Colonic mucosa (tissue), 4 donors: ENCODE data around the gene CAVIN1. TPM values are rescaled to one million over a fixed set of nuclear protein-coding genes. Genes with fewer than 3 reads are reported as not detected.
A peak's percentile ranks its signal among the peaks of the same experiment; 100 is the strongest.

ENCODE experiments used
- DNase-seq: peaks from one replicate; pipeline ENCODE4 v3.0.0-alpha.2; 2020
- H3K27ac ChIP-seq: fragments of 200-600 bp; one replicate; pipeline ENCODE4 v1.8.0; 2021
- H3K27me3 ChIP-seq: fragments of 200-600 bp; one replicate; pipeline ENCODE4 v1.8.0; 2021
- H3K36me3 ChIP-seq: fragments of 200-600 bp; one replicate; pipeline ENCODE4 v1.8.0; 2021
- H3K4me1 ChIP-seq: fragments of 200-600 bp; one replicate; pipeline ENCODE4 v1.8.0; 2021; ENCODE audit warnings: mild to moderate bottlenecking
- H3K4me3 ChIP-seq: fragments of 200-600 bp; one replicate; pipeline ENCODE4 v1.8.0; 2021
- H3K9ac ChIP-seq, 2 donors: one replicate each; pipeline ENCODE4 v1.7.0; 2013; ENCODE audit warnings: control low read depth in 2 of 2, low read depth in 2 of 2, low read length in 2 of 2
- H3K9me3 ChIP-seq: fragments of 200-600 bp; one replicate; pipeline ENCODE4 v1.8.0; 2021
- intact Hi-C: fragments of 100-400 bp; cut with DNase I; formaldehyde crosslinking; loops from one replicate; pipeline ENCODE4 v1.14.1; 2022
- total RNA-seq, 2 donors: library from RNA; stranded (reverse); fragmentation: NEBNext Ultra II Directional in 1 of 2; extraction: Animal tissue kit (Norgen Biotek cat#: 25700) in 1 of 2; gene quantifications; one replicate each; pipeline ENCODE4 v1.2.1, GENCODE V29; 2021
- TF ChIP-seq, protein P1 (sequence below): fragments of 200-600 bp; IDR thresholded peaks from one replicate; pipeline ENCODE4 v1.8.0; 2022; ENCODE audit warnings: antibody characterized with exemption, mild to moderate bottlenecking
- donor health status: healthy.
- donor health status: DM: no; HTN: no; CAD: no.
- donor health status: DM: no; HTN: no; CAD: no.

CAVIN1 gene
- total RNA-seq, 2 donors from 2014 or later = 25.2 to 74.6 TPM

GRCh38 chr17:42409523-42410318, 13.3 kb downstream of the CAVIN1 start:
- TF ChIP-seq, protein P1, sequence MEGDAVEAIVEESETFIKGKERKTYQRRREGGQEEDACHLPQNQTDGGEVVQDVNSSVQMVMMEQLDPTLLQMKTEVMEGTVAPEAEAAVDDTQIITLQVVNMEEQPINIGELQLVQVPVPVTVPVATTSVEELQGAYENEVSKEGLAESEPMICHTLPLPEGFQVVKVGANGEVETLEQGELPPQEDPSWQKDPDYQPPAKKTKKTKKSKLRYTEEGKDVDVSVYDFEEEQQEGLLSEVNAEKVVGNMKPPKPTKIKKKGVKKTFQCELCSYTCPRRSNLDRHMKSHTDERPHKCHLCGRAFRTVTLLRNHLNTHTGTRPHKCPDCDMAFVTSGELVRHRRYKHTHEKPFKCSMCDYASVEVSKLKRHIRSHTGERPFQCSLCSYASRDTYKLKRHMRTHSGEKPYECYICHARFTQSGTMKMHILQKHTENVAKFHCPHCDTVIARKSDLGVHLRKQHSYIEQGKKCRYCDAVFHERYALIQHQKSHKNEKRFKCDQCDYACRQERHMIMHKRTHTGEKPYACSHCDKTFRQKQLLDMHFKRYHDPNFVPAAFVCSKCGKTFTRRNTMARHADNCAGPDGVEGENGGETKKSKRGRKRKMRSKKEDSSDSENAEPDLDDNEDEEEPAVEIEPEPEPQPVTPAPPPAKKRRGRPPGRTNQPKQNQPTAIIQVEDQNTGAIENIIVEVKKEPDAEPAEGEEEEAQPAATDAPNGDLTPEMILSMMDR = no peak
- DNase-seq = no peak
- H3K27me3 ChIP-seq = no peaks in the 10 kb centered on the region
- H3K27ac ChIP-seq = peak overlapping the region; percentile 60
- H3K9ac ChIP-seq = peak overlapping the region; percentile 4 to 39
- no peaks in the 10 kb centered on the region for H3K4me1 ChIP-seq
- H3K36me3 ChIP-seq = no peaks in the 10 kb centered on the region
- intact Hi-C loops = no loop called here
- H3K4me3 ChIP-seq = no peak overlapping the region
- H3K9me3 ChIP-seq = no peaks in the 10 kb centered on the region

- Histone ChIP-seq H3K9me3 (no peaks in the 10 kb centered on the region), H3K36me3 (no peaks in the 10 kb centered on the region), H3K9ac (no peak overlapping the region), H3K27me3 (no peaks in the 10 kb centered on the region), H3K4me1 (no peaks in the 10 kb centered on the region), H3K4me3 (no peak overlapping the region), H3K27ac (peak overlapping the region; percentile 3)
- TF ChIP-seq, protein P1 = no peak
- no peak for DNase-seq
- intact Hi-C loops = no loop called here
Measured at GRCh38 chr17:42408061-42408460, 15.0 kb downstream of the CAVIN1 start.

- Histone ChIP-seq H3K4me1 (no peaks in the 10 kb centered on the region), H3K9me3 (no peaks in the 10 kb centered on the region), H3K4me3 (no peak overlapping the region), H3K9ac (peak overlapping the region in 1 of 2 donors; percentile 34), H3K27me3 (no peaks in the 10 kb centered on the region), H3K36me3 (no peaks in the 10 kb centered on the region), H3K27ac (peak overlapping the region; percentile 3)
- DNase-seq = peak; percentile 84
- intact Hi-C loops = no loop called here
- TF ChIP-seq, protein P1 = no peak
Measured at GRCh38 chr17:42407289-42407836, 15.7 kb downstream of the CAVIN1 start.

- H3K36me3 ChIP-seq = no peaks in the 10 kb centered on the region
- intact Hi-C loops = loop anchor here (1.0 kb wide), 1 partner anchor 84 kb away; no protein-coding TSS in a partner anchor
- H3K27ac ChIP-seq = peak overlapping the region; percentile 3
- no peak for DNase-seq
- no peaks in the 10 kb centered on the region for H3K9me3 ChIP-seq
- H3K9ac ChIP-seq = peak overlapping the region in 1 of 2 donors; percentile 34
- H3K4me3 ChIP-seq = no peak overlapping the region
- TF ChIP-seq, protein P1 = no peak
- H3K27me3 ChIP-seq = no peaks in the 10 kb centered on the region
- no peaks in the 10 kb centered on the region for H3K4me1 ChIP-seq
Measured at GRCh38 chr17:42406615-42407288, 16.3 kb downstream of the CAVIN1 start.

DNA sequence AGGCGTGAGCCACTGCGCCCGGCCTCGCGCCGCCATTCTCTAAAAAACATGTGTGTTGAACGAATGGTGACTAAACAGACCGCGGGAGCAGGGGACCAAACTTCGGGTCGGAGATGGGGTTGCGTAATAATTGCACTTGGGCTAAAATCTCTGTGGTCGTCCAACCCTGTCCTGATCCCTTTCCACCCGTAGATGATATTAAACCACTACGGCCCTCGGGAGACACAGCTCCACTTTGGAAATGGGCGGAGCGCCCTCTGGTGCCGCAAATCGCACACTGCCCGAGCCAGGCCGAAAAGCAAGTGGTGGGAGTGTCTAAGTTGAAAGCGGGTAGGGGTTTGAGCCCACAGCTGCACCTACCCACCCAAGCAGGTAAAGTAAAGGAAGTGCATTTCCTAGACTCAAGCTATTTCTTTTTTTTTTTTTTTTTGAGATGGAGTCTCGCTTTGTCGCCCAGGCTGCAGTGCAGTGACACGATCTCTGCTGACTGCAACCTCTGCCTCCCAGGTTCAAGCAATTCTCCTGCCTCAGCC, 17.0 kb downstream of the CAVIN1 start:
- Histone ChIP-seq H3K9ac (no peak overlapping the region), H3K4me3 (no peak overlapping the region), H3K36me3 (no peaks in the 10 kb centered on the region), H3K4me1 (no peaks in the 10 kb centered on the region), H3K9me3 (no peaks in the 10 kb centered on the region), H3K27me3 (no peaks in the 10 kb centered on the region), H3K27ac (no peak overlapping the region)
- TF ChIP-seq, protein P1 = peak; percentile 82
- peak; percentile 88 for DNase-seq
- intact Hi-C loops = loop anchor here (1.0 kb wide), 1 partner anchor 84 kb away; no protein-coding TSS in a partner anchor
